Neural cell (in vitro differentiated cells): ENCODE results near the gene POLE2. TPM values are rescaled to one million over a fixed set of nuclear protein-coding genes. Genes with fewer than 3 reads are reported as not detected.

Experiments
- H2AFZ ChIP-seq: fragments of 200-600, 300-800 bp; sonication (generic), shearing (Covaris generic); 2 replicates; pipeline ENCODE4 v1.6.0; 2014; ENCODE audit warnings: low read depth, mild to moderate bottlenecking, antibody characterized with exemption, low read length, moderate library complexity
- H3F3A ChIP-seq: fragments of 200-600 bp; shearing (Covaris generic); 2 replicates; pipeline ENCODE4 v1.6.1; 2016; ENCODE audit warnings: mild to moderate bottlenecking, moderate library complexity, mixed read lengths, antibody characterized with exemption, low read length; ENCODE audit not compliant: insufficient read depth, poor library complexity, severe bottlenecking
- H3K27ac ChIP-seq: fragments of 200-600, 300-800 bp; sonication (generic), shearing (Covaris generic); 2 replicates; pipeline ENCODE4 v1.5.1; 2014; ENCODE audit warnings: mild to moderate bottlenecking, low read length, moderate library complexity
- H3K27me3 ChIP-seq: fragments of 300-800, 200-600 bp; sonication (generic), shearing (Covaris generic); 2 replicates; pipeline ENCODE4 v1.6.0; 2014; ENCODE audit warnings: mild to moderate bottlenecking, low read depth, low read length, moderate library complexity; ENCODE audit not compliant: insufficient read depth
- H3K36me3 ChIP-seq: fragments of 300-800, 200-600 bp; sonication (generic), shearing (Covaris generic); 2 replicates; pipeline ENCODE4 v1.5.1; 2014; ENCODE audit warnings: mild to moderate bottlenecking, antibody characterized with exemption, low read length, moderate library complexity; ENCODE audit not compliant: insufficient read depth
- H3K4me2 ChIP-seq: fragments of 300-800, 200-600 bp; sonication (generic), shearing (Covaris generic); 2 replicates; pipeline ENCODE4 v1.6.0; 2014; ENCODE audit warnings: mild to moderate bottlenecking, low read length
- H3K4me3 ChIP-seq: fragments of 300-800, 200-600 bp; sonication (generic), shearing (Covaris generic); 2 replicates; pipeline ENCODE4 v1.5.1; 2014; ENCODE audit warnings: mild to moderate bottlenecking, low read length, moderate library complexity
- H3K79me2 ChIP-seq: fragments of 200-600 bp; shearing (Covaris generic); replicated peaks from 2 replicates; pipeline ENCODE4 v1.6.0; 2014; ENCODE audit warnings: mild to moderate bottlenecking, low read length, moderate library complexity; ENCODE audit not compliant: insufficient read depth
- H3K9ac ChIP-seq: fragments of 300-800, 200-600 bp; sonication (generic), shearing (Covaris generic); 2 replicates; pipeline ENCODE4 v1.6.1; 2016; ENCODE audit warnings: mild to moderate bottlenecking, low read length, mixed read lengths
- H3K9me2 ChIP-seq: fragments of 200-600 bp; shearing (Covaris generic); 2 replicates; pipeline ENCODE4 v1.6.1; 2016; ENCODE audit warnings: mild to moderate bottlenecking, low read length, mixed read lengths; ENCODE audit not compliant: insufficient read depth
- H3K9me3 ChIP-seq: fragments of 200-600, 300-800 bp; sonication (generic), shearing (Covaris generic); 2 replicates; pipeline ENCODE4 v1.6.1; 2016; ENCODE audit warnings: mild to moderate bottlenecking, mixed run types, low read length, moderate library complexity, mixed read lengths
- H4K20me1 ChIP-seq: fragments of 200-600 bp; shearing (Covaris generic); 2 replicates; pipeline ENCODE4 v1.6.1; 2016; ENCODE audit warnings: mild to moderate bottlenecking, mixed run types; ENCODE audit not compliant: insufficient read depth
- CTCF ChIP-seq: fragments of 450-650 bp; IDR thresholded peaks from 2 replicates; pipeline ENCODE4 v1.5.1; 2014; ENCODE audit warnings: antibody characterized with exemption, mild to moderate bottlenecking, moderate library complexity; ENCODE audit not compliant: poor library complexity, severe bottlenecking
- EP300 ChIP-seq: fragments of 450-650 bp; conservative IDR thresholded peaks from 2 replicates; pipeline ENCODE4 v1.6.1; 2014; ENCODE audit warnings: antibody characterized with exemption, mild to moderate bottlenecking, moderate library complexity; ENCODE audit not compliant: poor library complexity, severe bottlenecking
- EZH2 ChIP-seq: fragments of 200-600, 300-800 bp; shearing (Covaris generic), sonication (generic); IDR thresholded peaks from 2 replicates; pipeline ENCODE4 v1.6.1; 2014; ENCODE audit warnings: antibody characterized with exemption, low read length, borderline replicate concordance, mild to moderate bottlenecking; ENCODE audit not compliant: insufficient read depth, poor library complexity, severe bottlenecking
- MXI1 ChIP-seq: fragments of 450-650 bp; conservative IDR thresholded peaks from 2 replicates; pipeline ENCODE4 v1.6.1; 2014; ENCODE audit warnings: antibody characterized with exemption, mild to moderate bottlenecking; ENCODE audit not compliant: poor library complexity, severe bottlenecking
- POLR2AphosphoS5 ChIP-seq: IDR thresholded peaks from 2 replicates; pipeline ENCODE4 v1.6.1; 2012
- RAD21 ChIP-seq: fragments of 450-650 bp; conservative IDR thresholded peaks from 2 replicates; pipeline ENCODE4 v1.6.1; 2014; ENCODE audit warnings: antibody characterized with exemption, mild to moderate bottlenecking, moderate library complexity
- SMC3 ChIP-seq: fragments of 450-650 bp; conservative IDR thresholded peaks from 2 replicates; pipeline ENCODE4 v1.6.1; 2014; ENCODE audit warnings: antibody characterized with exemption, mild to moderate bottlenecking, moderate library complexity; ENCODE audit not compliant: poor library complexity
- TAF1 ChIP-seq: IDR thresholded peaks from 2 replicates; pipeline ENCODE4 v1.6.1; 2012; ENCODE audit warnings: low read depth
- polyA plus RNA-seq: library from polyadenylated mRNA; depleted of rRNA; stranded (reverse); fragments of >200 nt; gene quantifications from 2 replicates; pipeline ENCODE4 v1.2.3, GENCODE V29; 2014
- TF ChIP-seq, protein P1 (sequence below): IDR thresholded peaks from 2 replicates; pipeline ENCODE4 v1.6.1; 2012; ENCODE audit warnings: borderline replicate concordance

The POLE2 gene
- polyA plus RNA-seq, 1 donor from 2014 or later = 7.9 TPM

- Histone ChIP-seq H3K9me3 (no peaks in the 10 kb centered on the region), H3K36me3 (peaks cover under 1% of the 10 kb centered on the region), H4K20me1 (no peaks in the 10 kb centered on the region), H3K27ac (no peak overlapping the region), H3K4me2 (peak overlapping the region; percentile 86), H3K9ac (no peak overlapping the region), H2AFZ (no peak overlapping the region), H3K79me2 (peaks cover 53% of the 10 kb centered on the region), H3K27me3 (no peaks in the 10 kb centered on the region), H3F3A (peaks cover 3% of the 10 kb centered on the region), H3K4me3 (peak overlapping the region; percentile 96), H3K9me2 (no peaks in the 10 kb centered on the region)
- TF ChIP-seq EP300 = no peak
- TF ChIP-seq MXI1 = no peak
- TF ChIP-seq RAD21 = no peak
- no peak for TF ChIP-seq POLR2AphosphoS5
- TF ChIP-seq EZH2 = no peak
- no peak for TF ChIP-seq SMC3
- no peak for TF ChIP-seq TAF1
- TF ChIP-seq, protein P1, sequence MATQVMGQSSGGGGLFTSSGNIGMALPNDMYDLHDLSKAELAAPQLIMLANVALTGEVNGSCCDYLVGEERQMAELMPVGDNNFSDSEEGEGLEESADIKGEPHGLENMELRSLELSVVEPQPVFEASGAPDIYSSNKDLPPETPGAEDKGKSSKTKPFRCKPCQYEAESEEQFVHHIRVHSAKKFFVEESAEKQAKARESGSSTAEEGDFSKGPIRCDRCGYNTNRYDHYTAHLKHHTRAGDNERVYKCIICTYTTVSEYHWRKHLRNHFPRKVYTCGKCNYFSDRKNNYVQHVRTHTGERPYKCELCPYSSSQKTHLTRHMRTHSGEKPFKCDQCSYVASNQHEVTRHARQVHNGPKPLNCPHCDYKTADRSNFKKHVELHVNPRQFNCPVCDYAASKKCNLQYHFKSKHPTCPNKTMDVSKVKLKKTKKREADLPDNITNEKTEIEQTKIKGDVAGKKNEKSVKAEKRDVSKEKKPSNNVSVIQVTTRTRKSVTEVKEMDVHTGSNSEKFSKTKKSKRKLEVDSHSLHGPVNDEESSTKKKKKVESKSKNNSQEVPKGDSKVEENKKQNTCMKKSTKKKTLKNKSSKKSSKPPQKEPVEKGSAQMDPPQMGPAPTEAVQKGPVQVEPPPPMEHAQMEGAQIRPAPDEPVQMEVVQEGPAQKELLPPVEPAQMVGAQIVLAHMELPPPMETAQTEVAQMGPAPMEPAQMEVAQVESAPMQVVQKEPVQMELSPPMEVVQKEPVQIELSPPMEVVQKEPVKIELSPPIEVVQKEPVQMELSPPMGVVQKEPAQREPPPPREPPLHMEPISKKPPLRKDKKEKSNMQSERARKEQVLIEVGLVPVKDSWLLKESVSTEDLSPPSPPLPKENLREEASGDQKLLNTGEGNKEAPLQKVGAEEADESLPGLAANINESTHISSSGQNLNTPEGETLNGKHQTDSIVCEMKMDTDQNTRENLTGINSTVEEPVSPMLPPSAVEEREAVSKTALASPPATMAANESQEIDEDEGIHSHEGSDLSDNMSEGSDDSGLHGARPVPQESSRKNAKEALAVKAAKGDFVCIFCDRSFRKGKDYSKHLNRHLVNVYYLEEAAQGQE = no peak
- TF ChIP-seq CTCF = no peak
These were observed 64.6 kb downstream of the POLE2 start for GRCh38 chr14:49623387-49623786.

- TF ChIP-seq MXI1 (no peak), RAD21 (no peak), POLR2AphosphoS5 (no peak), CTCF (no peak), EZH2 (no peak), SMC3 (no peak)
- Histone ChIP-seq H3K9ac (no peak overlapping the region), H3F3A (peaks cover 3% of the 10 kb centered on the region), H2AFZ (no peak overlapping the region), H3K9me3 (no peaks in the 10 kb centered on the region), H3K27me3 (no peaks in the 10 kb centered on the region), H3K27ac (no peak overlapping the region), H4K20me1 (no peaks in the 10 kb centered on the region), H3K4me3 (peak overlapping the region; percentile 96), H3K9me2 (no peaks in the 10 kb centered on the region), H3K79me2 (peaks cover 54% of the 10 kb centered on the region), H3K4me2 (peak overlapping the region; percentile 86), H3K36me3 (peaks cover 13% of the 10 kb centered on the region)
These were observed 65.9 kb downstream of the POLE2 start for GRCh38 chr14:49622022-49622607.
